CD4-positive, CD25-positive, alpha-beta regulatory T cell (primary cell): Measurements from ENCODE around the gene NECAB3. TPM values are rescaled to one million over a fixed set of nuclear protein-coding genes. Genes with fewer than 3 reads are reported as not detected.

Experiments
- ATAC-seq, 2 donors: fragments of 150-1000 bp; cut with Tn5 transposase; one replicate each; pipeline ENCODE4 v1.10.0; 2021; ENCODE audit warnings: low read depth in 2 of 2, moderate number of reproducible peaks in 2 of 2, moderate library complexity in 1 of 2
- DNase-seq, 3 donors: peaks; one replicate each; pipeline versions ENCODE4 v3.0.0 to v3.0.0-alpha.2; 2012 to 2022; ENCODE audit warnings: mixed read lengths in 1 of 3
- H3K27ac ChIP-seq: one replicate; pipeline ENCODE4 v1.7.0; 2013; ENCODE audit warnings: mild to moderate bottlenecking, low read length; ENCODE audit not compliant: insufficient read depth, poor library complexity, severe bottlenecking
- H3K27me3 ChIP-seq: one replicate; pipeline ENCODE4 v1.7.0; 2013; ENCODE audit warnings: low read length; ENCODE audit not compliant: control insufficient read depth, insufficient read depth
- H3K36me3 ChIP-seq: one replicate; pipeline ENCODE4 v1.7.0; 2013; ENCODE audit warnings: mild to moderate bottlenecking, low read length, moderate library complexity; ENCODE audit not compliant: control insufficient read depth, insufficient read depth
- H3K4me1 ChIP-seq: 2 replicates; pipeline ENCODE4 v1.7.0; 2013; ENCODE audit warnings: mild to moderate bottlenecking, low read length; ENCODE audit not compliant: insufficient read depth, control insufficient read depth, poor library complexity, severe bottlenecking
- H3K4me3 ChIP-seq: one replicate; pipeline ENCODE4 v1.7.0; 2013; ENCODE audit warnings: low read depth, mild to moderate bottlenecking, low read length, moderate library complexity
- H3K9me3 ChIP-seq, 2 experiments: 1 replicate in 1 of 2; 2 replicates in 1 of 2; pipeline ENCODE4 v1.7.0; 2013; ENCODE audit warnings: low read length in 2 of 2, mild to moderate bottlenecking in 1 of 2, moderate library complexity in 1 of 2; ENCODE audit not compliant: control insufficient read depth in 2 of 2
- H3K27ac Mint-ChIP-seq, 3 donors: one replicate each; pipeline ENCODE4 v1.8.0; 2020 to 2022; ENCODE audit warnings: mild to moderate bottlenecking in 3 of 3, mixed read lengths in 3 of 3, moderate library complexity in 2 of 3
- H3K27me3 Mint-ChIP-seq: one replicate; pipeline ENCODE4 v1.8.0; 2022; ENCODE audit warnings: mild to moderate bottlenecking, mixed read lengths
- H3K36me3 Mint-ChIP-seq: one replicate; pipeline ENCODE4 v1.8.0; 2020; ENCODE audit warnings: mixed read lengths
- H3K4me1 Mint-ChIP-seq, 4 donors: one replicate each; pipeline ENCODE4 v1.8.0; 2020 to 2022; ENCODE audit warnings: mixed read lengths in 4 of 4, mild to moderate bottlenecking in 1 of 4
- H3K4me3 Mint-ChIP-seq, 4 donors: one replicate each; pipeline ENCODE4 v1.8.0; 2020 to 2022; ENCODE audit warnings: mild to moderate bottlenecking in 4 of 4, mixed read lengths in 4 of 4, moderate library complexity in 3 of 4
- H3K9me3 Mint-ChIP-seq, 7 donors: one replicate each; pipeline ENCODE4 v1.8.0; 2020 to 2022; ENCODE audit warnings: mixed read lengths in 7 of 7, mild to moderate bottlenecking in 3 of 7, moderate library complexity in 2 of 7
- polyA plus RNA-seq, 4 donors: library from polyadenylated mRNA; unstranded; fragments of 300-500 nt; fragmentation: Illumina TruSeq; gene quantifications; one replicate each; pipeline ENCODE4 v1.2.3, GENCODE V29; 2021
- total RNA-seq: library from RNA; stranded (reverse); gene quantifications from one replicate; pipeline ENCODE4 v1.2.3, GENCODE V29; 2022

Gene NECAB3
- total and polyA plus RNA-seq, 5 donors from 2014 or later, result 3.0 to 15.6 (median 4.2) TPM

GRCh38 chr20:33658510-33658909, 15.7 kb downstream of the NECAB3 start:
- no peak overlapping the region for H3K27ac Mint-ChIP-seq
- H3K4me3 Mint-ChIP-seq, result no peak overlapping the region
- no peaks in the 10 kb centered on the region for H3K27me3 Mint-ChIP-seq
- no peaks in the 10 kb centered on the region for H3K36me3 ChIP-seq
- no peaks in the 10 kb centered on the region for H3K9me3 Mint-ChIP-seq
- no peak for DNase-seq
- peaks cover 0 to 12% (median 8%) of the 10 kb centered on the region in 4 donors for H3K4me1 Mint-ChIP-seq
- H3K4me3 ChIP-seq, result no peak overlapping the region
- no peak overlapping the region for H3K27ac ChIP-seq
- no peaks in the 10 kb centered on the region for H3K36me3 Mint-ChIP-seq
- no peaks in the 10 kb centered on the region for H3K9me3 ChIP-seq
- no peak for ATAC-seq
- peaks cover 16% of the 10 kb centered on the region for H3K4me1 ChIP-seq
- no peaks in the 10 kb centered on the region for H3K27me3 ChIP-seq

DNA sequence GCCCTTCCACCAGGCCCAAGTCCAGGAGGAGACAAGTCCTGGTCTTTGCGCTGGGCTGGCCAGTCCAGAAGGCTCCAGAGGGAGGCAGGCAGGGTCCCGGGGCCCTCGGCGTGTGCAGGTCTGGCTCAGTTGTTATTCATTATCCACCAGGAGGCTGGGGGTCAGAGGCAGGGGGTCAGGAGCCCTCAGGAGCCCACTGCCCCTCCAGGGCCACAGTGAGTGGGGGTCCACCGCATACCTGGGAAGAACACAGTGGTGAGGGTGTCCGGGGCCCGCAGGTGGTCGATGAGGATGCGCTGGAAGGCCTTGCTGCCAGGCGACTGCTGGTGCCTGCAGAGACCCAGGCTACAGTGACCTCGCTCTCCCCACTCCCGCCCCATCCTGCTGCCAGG, 16.5 kb downstream of the NECAB3 start:
- peaks cover under 1 to 16% (median 8%) of the 10 kb centered on the region in 4 donors for H3K4me1 Mint-ChIP-seq

DNA sequence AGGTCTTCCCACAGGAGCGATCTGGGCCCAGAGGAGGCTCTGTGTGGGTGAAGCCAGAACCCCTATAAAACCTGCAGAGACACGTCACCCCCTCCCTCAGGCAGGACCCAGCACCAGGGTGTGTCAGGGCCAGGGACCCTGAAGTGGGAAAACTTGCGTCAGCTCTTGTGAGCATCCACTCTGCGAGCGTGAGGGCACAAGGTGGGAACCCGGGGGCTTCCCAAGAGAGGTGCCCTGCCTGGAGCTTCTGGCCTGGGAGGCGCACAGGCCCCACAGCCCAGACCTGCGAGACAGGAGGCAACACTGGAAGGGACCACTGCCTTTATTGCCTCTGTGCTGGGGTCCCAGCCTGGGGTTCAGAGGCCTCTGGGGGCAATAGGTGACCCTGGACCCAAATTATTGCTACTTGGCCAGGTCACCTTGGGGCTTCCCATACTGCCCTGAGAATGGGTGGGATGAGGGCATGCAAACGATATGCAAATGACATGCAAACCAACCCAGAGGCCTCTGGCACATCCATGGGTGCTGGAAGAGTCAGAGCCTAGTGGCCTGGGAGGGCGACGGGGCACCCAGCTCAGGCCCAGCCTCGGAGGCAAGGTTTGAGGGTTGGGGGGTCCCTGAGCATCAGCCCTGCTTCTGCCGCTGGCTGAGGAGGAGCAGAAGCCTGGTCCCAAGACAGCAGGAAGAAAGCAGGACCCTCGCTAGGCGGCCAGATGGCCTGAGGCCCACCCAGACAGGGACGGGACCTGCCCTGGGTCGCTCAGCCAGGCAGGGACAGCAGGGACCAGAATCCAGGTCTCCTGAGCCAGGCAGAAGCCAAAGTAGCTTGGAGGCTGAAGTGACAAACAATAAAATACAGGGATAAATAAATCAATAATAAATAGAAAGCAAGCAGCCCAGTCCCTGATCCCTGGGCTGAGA, 17.2 kb downstream of the NECAB3 start:
- no peaks in the 10 kb centered on the region for H3K9me3 ChIP-seq
- Mint-ChIP-seq H3K27me3 (no peaks in the 10 kb centered on the region), H3K27ac (no peak overlapping the region), H3K4me3 (no peak overlapping the region), H3K36me3 (no peaks in the 10 kb centered on the region), H3K4me1 (peaks cover 2 to 17% (median 9%) of the 10 kb centered on the region in 4 donors), H3K9me3 (no peaks in the 10 kb centered on the region)
- no peaks in the 10 kb centered on the region for H3K36me3 ChIP-seq
- DNase-seq (no peak), ATAC-seq (no peak)
- no peak overlapping the region for H3K27ac ChIP-seq
- H3K4me3 ChIP-seq, result no peak overlapping the region
- H3K27me3 ChIP-seq, result no peaks in the 10 kb centered on the region
- peaks cover 2% of the 10 kb centered on the region for H3K4me1 ChIP-seq

More for the DNA sequence above, 16.5 kb downstream of the NECAB3 start:
- DNase-seq, result no peak
- Histone ChIP-seq H3K4me3 (no peak overlapping the region), H3K9me3 (no peaks in the 10 kb centered on the region), H3K4me1 (peaks cover 8% of the 10 kb centered on the region), H3K36me3 (no peaks in the 10 kb centered on the region), H3K27ac (no peak overlapping the region), H3K27me3 (no peaks in the 10 kb centered on the region)
- Mint-ChIP-seq H3K9me3 (no peaks in the 10 kb centered on the region), H3K27ac (no peak overlapping the region), H3K36me3 (no peaks in the 10 kb centered on the region), H3K4me3 (no peak overlapping the region), H3K27me3 (no peaks in the 10 kb centered on the region)
- ATAC-seq, result no peak

DNA sequence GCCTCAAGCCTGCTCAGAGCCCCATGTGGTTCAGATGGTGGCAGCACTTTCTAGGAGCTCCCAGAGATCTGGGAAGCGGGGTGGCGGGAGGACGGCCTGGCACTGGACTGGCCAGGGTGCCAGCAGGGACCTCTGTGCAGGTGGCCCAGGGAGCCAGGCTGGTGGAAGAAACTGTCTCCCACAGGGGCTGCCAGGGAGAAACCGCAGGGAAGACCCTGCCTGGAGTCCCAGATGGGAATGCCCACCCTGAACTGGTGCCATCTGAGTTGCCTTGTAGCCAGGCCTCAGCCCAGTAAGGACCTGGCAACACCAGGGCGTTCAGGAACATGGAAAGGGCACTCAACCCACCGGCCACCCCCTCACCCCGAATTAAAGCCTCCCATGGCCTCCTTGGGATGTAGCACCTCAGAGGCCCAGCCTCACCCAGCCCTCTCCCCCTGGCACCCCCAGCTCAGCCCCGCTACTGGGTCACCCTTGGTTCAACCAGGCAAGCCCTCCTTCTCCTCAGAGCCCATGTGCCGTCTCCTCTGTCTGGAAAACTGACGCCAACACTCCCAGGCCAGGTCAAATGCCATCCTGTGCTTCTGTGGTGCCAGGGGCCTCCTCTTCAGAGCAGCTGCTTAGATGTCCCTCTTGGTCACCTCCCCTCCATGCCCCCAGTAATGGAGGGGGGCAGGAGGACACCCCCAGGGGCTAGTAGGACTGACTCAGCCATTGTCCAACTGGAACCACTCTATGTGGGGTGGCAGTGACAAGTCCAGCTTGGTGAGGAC, 18.0 kb downstream of the NECAB3 start:
- Mint-ChIP-seq H3K27ac (no peak overlapping the region), H3K27me3 (no peaks in the 10 kb centered on the region), H3K36me3 (no peaks in the 10 kb centered on the region), H3K9me3 (no peaks in the 10 kb centered on the region), H3K4me1 (peaks cover 4 to 21% (median 12%) of the 10 kb centered on the region in 4 donors), H3K4me3 (no peak overlapping the region)
- Histone ChIP-seq H3K4me1 (no peaks in the 10 kb centered on the region), H3K27ac (no peak overlapping the region), H3K36me3 (no peaks in the 10 kb centered on the region), H3K27me3 (no peaks in the 10 kb centered on the region), H3K9me3 (no peaks in the 10 kb centered on the region), H3K4me3 (no peak overlapping the region)
- DNase-seq, result no peak
- ATAC-seq, result no peak

DNA sequence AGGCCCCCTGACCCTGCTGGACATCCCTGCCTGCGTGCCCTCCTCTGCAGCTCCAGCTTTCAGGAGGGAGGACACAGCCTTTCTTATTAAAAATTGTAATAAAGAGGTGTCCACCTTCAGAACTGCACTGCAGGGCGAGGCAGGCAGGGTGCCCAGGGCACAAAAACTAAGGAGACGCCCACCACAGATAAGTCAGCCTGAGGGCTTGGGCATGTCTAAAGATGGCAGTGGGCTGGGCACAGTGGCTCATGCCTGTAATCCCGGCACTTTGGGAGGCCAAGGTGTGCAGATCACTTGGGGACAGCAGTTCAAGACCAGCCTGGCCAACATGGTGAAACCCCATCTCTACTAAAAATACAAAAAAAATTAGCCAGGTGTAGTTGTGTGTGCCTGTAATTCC, 19.1 kb downstream of the NECAB3 start:
- H3K4me3 ChIP-seq, result no peak overlapping the region
- DNase-seq (no peak), ATAC-seq (no peak)
- Mint-ChIP-seq H3K4me3 (no peak overlapping the region), H3K36me3 (no peaks in the 10 kb centered on the region), H3K9me3 (no peaks in the 10 kb centered on the region), H3K27ac (no peak overlapping the region), H3K4me1 (peaks cover 4 to 23% (median 12%) of the 10 kb centered on the region in 4 donors), H3K27me3 (no peaks in the 10 kb centered on the region)
- no peaks in the 10 kb centered on the region for H3K27me3 ChIP-seq
- no peaks in the 10 kb centered on the region for H3K36me3 ChIP-seq
- no peaks in the 10 kb centered on the region for H3K4me1 ChIP-seq
- no peaks in the 10 kb centered on the region for H3K9me3 ChIP-seq
- no peak overlapping the region for H3K27ac ChIP-seq

DNA sequence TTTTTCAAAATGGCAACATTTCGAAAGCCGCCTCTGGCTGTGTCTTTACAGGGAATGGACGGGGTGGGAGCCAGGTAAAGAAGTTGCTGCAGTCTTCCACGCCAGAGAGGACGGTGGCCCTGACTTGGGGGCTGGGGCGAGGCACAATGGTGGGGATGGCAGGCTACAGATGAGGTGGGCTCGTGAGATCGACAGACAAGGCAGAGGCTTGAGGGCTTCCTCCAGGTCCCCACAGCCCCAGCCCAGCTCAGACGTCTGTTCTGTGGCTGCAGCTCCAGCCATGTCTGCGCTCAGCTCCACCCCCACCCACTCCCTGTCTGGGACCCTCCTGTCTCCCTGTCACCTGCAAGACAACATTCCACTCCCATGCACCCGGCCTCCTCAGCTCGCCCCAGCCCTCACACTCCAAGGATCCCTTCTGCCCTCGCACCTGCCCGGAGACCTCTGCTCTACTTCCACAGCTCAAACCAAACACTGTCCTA, 19.5 kb downstream of the NECAB3 start:
- peaks cover under 1% of the 10 kb centered on the region for H3K4me1 ChIP-seq
- Mint-ChIP-seq H3K27me3 (no peaks in the 10 kb centered on the region), H3K36me3 (no peaks in the 10 kb centered on the region), H3K27ac (no peak overlapping the region), H3K4me1 (peaks cover 4 to 25% (median 13%) of the 10 kb centered on the region in 4 donors), H3K9me3 (no peaks in the 10 kb centered on the region), H3K4me3 (peak overlapping the region in 1 of 4 donors; percentile 41)
- H3K27ac ChIP-seq, result no peak overlapping the region
- ATAC-seq (no peak), DNase-seq (no peak)
- H3K9me3 ChIP-seq, result no peaks in the 10 kb centered on the region
- no peaks in the 10 kb centered on the region for H3K27me3 ChIP-seq
- H3K4me3 ChIP-seq, result no peak overlapping the region
- H3K36me3 ChIP-seq, result no peaks in the 10 kb centered on the region

DNA sequence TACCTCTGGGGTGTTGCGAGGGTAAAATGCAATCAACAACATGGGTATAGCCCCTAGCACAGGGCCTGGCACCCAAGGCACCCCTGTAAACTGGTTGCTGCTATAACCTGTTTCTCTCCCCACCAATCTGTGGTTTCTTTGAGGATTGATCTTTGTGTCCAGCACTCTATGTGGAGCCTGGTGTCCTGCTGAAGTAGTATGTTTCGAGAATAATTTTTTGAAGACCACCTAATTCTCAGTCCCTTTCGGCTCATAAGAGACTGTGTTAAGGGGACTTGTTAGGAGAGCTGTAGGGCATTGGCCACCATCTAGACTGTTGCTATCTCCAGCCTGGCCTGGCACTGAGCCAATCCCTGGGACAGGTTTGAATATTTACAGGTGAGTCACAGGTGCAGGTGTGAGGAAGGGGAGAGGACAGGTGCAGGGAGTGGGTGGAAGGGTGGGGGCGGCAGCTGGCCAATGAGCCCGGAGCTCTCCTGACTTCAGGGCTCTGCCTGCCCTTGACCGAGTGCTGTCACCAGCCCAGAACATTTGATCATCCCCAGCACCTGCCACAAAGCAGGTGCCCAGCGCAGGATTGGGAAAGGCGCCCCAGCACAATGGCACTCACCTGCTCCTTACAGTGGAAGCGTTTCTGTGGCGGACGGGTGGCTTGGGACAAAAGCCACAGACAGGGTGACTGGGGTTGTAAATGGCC, 20.2 kb downstream of the NECAB3 start:
- ATAC-seq, result no peak
- Mint-ChIP-seq H3K36me3 (no peaks in the 10 kb centered on the region), H3K4me1 (peaks cover 4 to 31% (median 15%) of the 10 kb centered on the region in 4 donors), H3K9me3 (no peaks in the 10 kb centered on the region), H3K4me3 (peak overlapping the region in 1 of 4 donors; percentile 41), H3K27me3 (no peaks in the 10 kb centered on the region), H3K27ac (peak overlapping the region in 1 of 3 donors; percentile 44)
- Histone ChIP-seq H3K4me1 (peaks cover 5% of the 10 kb centered on the region), H3K27me3 (no peaks in the 10 kb centered on the region), H3K4me3 (no peak overlapping the region), H3K9me3 (no peaks in the 10 kb centered on the region), H3K27ac (no peak overlapping the region), H3K36me3 (no peaks in the 10 kb centered on the region)
- no peak for DNase-seq
